Skeletal muscle tissue (tissue), 4 donors: ENCODE results near the gene ABHD2. TPM values are rescaled to one million over a fixed set of nuclear protein-coding genes. Genes with fewer than 3 reads are reported as not detected.
A peak's percentile ranks its signal among the peaks of the same experiment; 100 is the strongest.

ENCODE experiments used
- H3K27ac ChIP-seq: one replicate; pipeline ENCODE4 v1.7.0; 2013; ENCODE audit warnings: mild to moderate bottlenecking, low read depth, low read length, inconsistent platforms
- H3K27me3 ChIP-seq, 3 donors: one replicate each; pipeline ENCODE4 v1.7.0; 2013; ENCODE audit warnings: low read length in 3 of 3; ENCODE audit not compliant: control insufficient read depth in 3 of 3, insufficient read depth in 3 of 3
- H3K36me3 ChIP-seq, 3 donors: one replicate each; pipeline ENCODE4 v1.7.0; 2013; ENCODE audit warnings: low read length in 3 of 3; ENCODE audit not compliant: control insufficient read depth in 3 of 3, insufficient read depth in 3 of 3
- H3K4me1 ChIP-seq, 3 donors: one replicate each; pipeline ENCODE4 v1.7.0; 2013; ENCODE audit warnings: low read length in 3 of 3, mild to moderate bottlenecking in 3 of 3; ENCODE audit not compliant: control insufficient read depth in 3 of 3, insufficient read depth in 3 of 3
- H3K4me3 ChIP-seq, 3 donors: one replicate each; pipeline ENCODE4 v1.7.0; 2013; ENCODE audit warnings: low read length in 3 of 3
- H3K9ac ChIP-seq, 3 donors: one replicate each; pipeline ENCODE4 v1.7.0; 2013; ENCODE audit warnings: low read length in 3 of 3, mild to moderate bottlenecking in 3 of 3, moderate library complexity in 2 of 3, low read depth in 1 of 3
- H3K9me3 ChIP-seq, 3 donors: one replicate each; pipeline ENCODE4 v1.7.0; 2013; ENCODE audit warnings: low read length in 3 of 3; ENCODE audit not compliant: control insufficient read depth in 3 of 3
- total RNA-seq: library from RNA; depleted of rRNA; stranded (reverse); fragments of >200 nt; gene quantifications from one replicate; pipeline ENCODE4 v1.2.3, GENCODE V29; 2014
- donor health status: Osteomylitis.

ABHD2 gene
- total RNA-seq, 1 donor from 2014 or later = 23.0 TPM

- H3K4me3 ChIP-seq = no peak overlapping the region
- peaks cover 14 to 20% (median 18%) of the 10 kb centered on the region in 3 donors for H3K36me3 ChIP-seq
- H3K4me1 ChIP-seq = peaks cover 6 to 17% (median 8%) of the 10 kb centered on the region in 3 donors
- H3K9ac ChIP-seq = no peak overlapping the region
- no peaks in the 10 kb centered on the region for H3K27me3 ChIP-seq
- no peaks in the 10 kb centered on the region for H3K9me3 ChIP-seq
- H3K27ac ChIP-seq = no peak overlapping the region
These were observed 68.8 kb downstream of the ABHD2 start for GRCh38 chr15:89157061-89157460.

DNA sequence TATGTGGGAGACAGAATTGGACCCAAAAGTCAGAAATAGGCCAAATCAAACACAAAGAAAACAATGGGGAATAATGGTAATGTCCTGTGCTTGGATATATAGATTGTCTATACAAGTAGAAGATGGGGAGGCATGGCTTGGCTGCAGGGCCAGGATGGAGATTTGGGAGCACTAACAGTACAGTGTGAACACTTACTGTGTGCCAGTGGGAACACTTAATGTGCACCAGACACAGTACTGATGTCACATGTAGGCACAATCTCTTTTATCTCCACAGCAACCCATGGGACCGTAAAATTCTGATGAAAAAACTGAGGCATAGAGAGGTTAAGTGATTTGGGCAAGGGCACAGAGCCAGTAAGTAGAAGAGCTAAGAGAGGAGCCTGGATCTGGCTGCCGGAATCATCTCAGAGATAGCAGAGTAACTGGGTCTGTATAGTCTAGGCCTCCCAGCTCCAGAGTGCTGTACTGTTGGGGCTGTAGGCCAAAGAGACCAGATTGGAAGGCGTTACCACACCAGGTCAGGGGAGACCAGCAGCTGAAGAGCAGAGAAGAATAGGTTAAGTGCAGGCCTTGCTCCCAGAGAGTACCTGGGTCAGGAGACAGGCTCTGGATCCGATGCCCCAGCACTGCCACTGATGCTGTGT is 69.8 kb downstream of the ABHD2 start:
- no peaks in the 10 kb centered on the region for H3K27me3 ChIP-seq
- no peak overlapping the region for H3K4me3 ChIP-seq
- peaks cover 8 to 15% (median 12%) of the 10 kb centered on the region in 3 donors for H3K36me3 ChIP-seq
- H3K4me1 ChIP-seq = peaks cover 6 to 27% (median 8%) of the 10 kb centered on the region in 3 donors
- H3K9me3 ChIP-seq = no peaks in the 10 kb centered on the region
- H3K27ac ChIP-seq = no peak overlapping the region
- H3K9ac ChIP-seq = no peak overlapping the region

DNA sequence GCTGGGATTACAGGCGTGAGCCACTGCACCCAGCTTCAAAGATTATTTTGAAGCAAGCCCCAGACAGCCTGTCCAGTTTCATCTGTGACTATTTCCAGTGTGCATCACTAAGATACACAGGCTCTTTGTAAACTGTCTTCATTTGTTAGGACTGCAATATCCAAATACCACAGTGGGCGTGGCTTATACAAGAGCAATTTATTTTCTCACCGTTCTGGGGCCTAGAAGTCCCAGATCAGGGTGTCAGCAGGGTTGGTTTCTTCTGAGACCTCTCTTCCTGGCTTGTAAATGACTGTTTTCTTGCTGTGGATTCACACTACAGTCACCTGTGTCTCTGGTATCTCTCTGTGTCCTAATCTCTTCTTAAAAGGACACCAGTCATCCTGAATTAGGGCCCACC is 73.4 kb downstream of the ABHD2 start:
- Histone ChIP-seq H3K9ac (no peak overlapping the region), H3K9me3 (no peaks in the 10 kb centered on the region), H3K4me1 (peaks cover 16 to 49% (median 25%) of the 10 kb centered on the region in 3 donors), H3K27ac (no peak overlapping the region), H3K36me3 (peaks cover 0 to 9% (median 3%) of the 10 kb centered on the region in 3 donors), H3K27me3 (no peaks in the 10 kb centered on the region), H3K4me3 (no peak overlapping the region)

GRCh38 chr15:89163271-89164055 is 75.2 kb downstream of the ABHD2 start:
- H3K4me3 ChIP-seq = no peak overlapping the region
- H3K9me3 ChIP-seq = no peaks in the 10 kb centered on the region
- H3K27me3 ChIP-seq = no peaks in the 10 kb centered on the region
- H3K9ac ChIP-seq = no peak overlapping the region
- no peak overlapping the region for H3K27ac ChIP-seq
- H3K4me1 ChIP-seq = peaks cover 31 to 60% (median 38%) of the 10 kb centered on the region in 3 donors
- H3K36me3 ChIP-seq = peaks cover 0 to 4% (median 3%) of the 10 kb centered on the region in 3 donors

GRCh38 chr15:89164712-89165211 is 76.5 kb downstream of the ABHD2 start:
- Histone ChIP-seq H3K4me3 (no peak overlapping the region), H3K4me1 (peaks cover 31 to 64% (median 38%) of the 10 kb centered on the region in 3 donors), H3K27me3 (no peaks in the 10 kb centered on the region), H3K9me3 (no peaks in the 10 kb centered on the region), H3K36me3 (peaks cover 0 to 4% (median 0%) of the 10 kb centered on the region in 3 donors), H3K27ac (peak overlapping the region; percentile 45), H3K9ac (no peak overlapping the region)

DNA sequence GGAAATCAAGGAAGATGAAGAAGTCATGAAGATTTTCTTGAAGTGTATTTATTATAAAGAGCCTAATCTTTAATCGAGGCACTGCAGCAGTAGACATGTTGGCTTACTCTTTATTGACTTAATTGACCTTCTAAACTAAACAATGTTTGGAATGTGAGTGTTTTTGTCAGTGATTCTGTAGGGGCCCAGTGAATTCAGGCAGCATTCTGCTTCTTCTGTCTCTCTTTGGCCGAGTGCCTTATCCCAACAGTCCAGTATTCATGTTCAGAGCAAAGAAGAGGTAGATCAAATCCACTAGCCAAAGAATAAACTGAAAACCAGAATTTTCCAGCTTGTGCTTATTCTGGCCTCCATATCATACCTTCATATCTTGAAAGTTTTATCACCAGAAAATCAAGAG is 77.4 kb downstream of the ABHD2 start:
- no peaks in the 10 kb centered on the region for H3K9me3 ChIP-seq
- no peak overlapping the region for H3K9ac ChIP-seq
- H3K27ac ChIP-seq = peak overlapping the region; percentile 45
- H3K36me3 ChIP-seq = peaks cover 0 to under 1% (median 0%) of the 10 kb centered on the region in 3 donors
- no peak overlapping the region for H3K4me3 ChIP-seq
- H3K4me1 ChIP-seq = peaks cover 31 to 64% (median 38%) of the 10 kb centered on the region in 3 donors
- no peaks in the 10 kb centered on the region for H3K27me3 ChIP-seq

DNA sequence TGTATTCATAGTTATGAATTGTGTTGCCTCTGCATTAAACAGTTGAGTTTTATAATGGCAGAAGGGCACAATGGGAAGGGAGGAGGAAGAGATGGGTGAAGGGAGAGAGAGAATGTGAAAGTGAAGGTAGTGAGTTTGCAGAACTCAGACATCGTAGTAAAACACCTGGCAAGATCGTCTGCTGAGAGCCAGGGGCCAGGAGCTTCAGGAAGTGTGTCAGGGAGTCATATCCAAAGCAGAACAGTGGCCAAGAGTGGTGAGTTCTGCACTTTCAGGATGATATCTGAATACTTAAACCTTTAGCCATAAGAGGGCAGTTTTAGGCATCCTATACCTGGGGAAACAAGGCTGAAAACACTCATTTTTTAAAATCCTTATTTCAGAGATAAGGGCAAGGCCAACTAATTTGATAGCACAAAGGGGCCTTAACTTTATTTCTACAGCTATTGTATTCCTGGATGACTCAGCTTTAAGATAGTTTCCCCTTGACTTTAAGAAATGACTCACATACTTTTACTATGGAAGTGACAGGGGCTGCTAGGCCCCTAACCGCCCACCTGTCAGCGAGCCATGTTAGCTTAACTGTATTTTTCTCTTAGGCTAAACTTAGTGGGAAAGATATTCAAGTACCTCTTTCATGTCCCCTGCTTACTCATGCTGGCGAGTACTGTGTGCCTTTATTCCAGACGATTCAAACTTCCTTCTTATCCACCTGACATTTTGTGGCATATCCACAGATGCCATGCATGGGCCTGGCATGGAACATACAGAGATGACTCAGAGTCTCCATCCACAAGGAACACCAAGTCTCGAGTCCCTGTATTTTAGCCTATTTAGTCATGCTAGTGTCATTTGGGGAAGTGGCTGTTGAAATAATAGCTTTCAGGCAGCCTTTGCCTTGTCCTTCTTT is 79.3 kb downstream of the ABHD2 start:
- Histone ChIP-seq H3K36me3 (no peaks in the 10 kb centered on the region), H3K4me1 (peaks cover 31 to 59% (median 38%) of the 10 kb centered on the region in 3 donors), H3K27me3 (no peaks in the 10 kb centered on the region), H3K9me3 (no peaks in the 10 kb centered on the region), H3K4me3 (no peak overlapping the region), H3K9ac (peak overlapping the region in 1 of 3 donors; percentile 34), H3K27ac (peak overlapping the region; percentile 88)

GRCh38 chr15:89168316-89168833 is 80.1 kb downstream of the ABHD2 start:
- H3K27ac ChIP-seq = peak overlapping the region; percentile 88

GRCh38 chr15:89170364-89170763 is 82.1 kb downstream of the ABHD2 start:
- Histone ChIP-seq H3K27me3 (no peaks in the 10 kb centered on the region), H3K4me3 (no peak overlapping the region), H3K4me1 (peaks cover 22 to 36% (median 28%) of the 10 kb centered on the region in 3 donors), H3K27ac (no peak overlapping the region), H3K9me3 (no peaks in the 10 kb centered on the region), H3K9ac (no peak overlapping the region), H3K36me3 (peaks cover 0 to 3% (median 0%) of the 10 kb centered on the region in 3 donors)

More at GRCh38 chr15:89168316-89168833, 80.1 kb downstream of the ABHD2 start:
- H3K36me3 ChIP-seq = no peaks in the 10 kb centered on the region
- no peak overlapping the region for H3K4me3 ChIP-seq
- H3K27me3 ChIP-seq = no peaks in the 10 kb centered on the region
- peaks cover 31 to 51% (median 35%) of the 10 kb centered on the region in 3 donors for H3K4me1 ChIP-seq
- no peaks in the 10 kb centered on the region for H3K9me3 ChIP-seq
- H3K9ac ChIP-seq = no peak overlapping the region
